Epithelial cell of proximal tubule (primary cell): Measurements from ENCODE around the gene NME3. TPM values are rescaled to one million over a fixed set of nuclear protein-coding genes. Genes with fewer than 3 reads are reported as not detected.

Experiments used
- DNase-seq: peaks from one replicate; pipeline ENCODE4 v3.0.0-alpha.2; 2011; ENCODE audit warnings: low read depth
- H3K4me3 ChIP-seq: 2 replicates; pipeline ENCODE4 v1.5.1; 2011; ENCODE audit warnings: low read depth, mild to moderate bottlenecking, low read length
- CTCF ChIP-seq: conservative IDR thresholded peaks from 2 replicates; pipeline ENCODE4 v1.5.1; 2012; ENCODE audit warnings: low read depth, mild to moderate bottlenecking, low read length
- total RNA-seq: library from RNA; depleted of rRNA; stranded (reverse); fragments of >200 nt; gene quantifications from 2 replicates; pipeline ENCODE4 v1.2.3, GENCODE V29; 2015

NME3 gene
- total RNA-seq, 1 donor from 2014 or later = 50.5 TPM

GRCh38 chr16:1785846-1786170 is 14.5 kb upstream of the NME3 start:
- TF ChIP-seq CTCF = no peak
- DNase-seq = no peak
- H3K4me3 ChIP-seq = no peak overlapping the region

GRCh38 chr16:1784977-1785845 is 13.9 kb upstream of the NME3 start:
- TF ChIP-seq CTCF = no peak
- no peak overlapping the region for H3K4me3 ChIP-seq
- DNase-seq = no peak

- TF ChIP-seq CTCF = no peak
- peak; percentile 97 for DNase-seq
- H3K4me3 ChIP-seq = peak within 1 kb of the TSS; percentile 88
Observed at GRCh38 chr16:1782408-1783264, 11.3 kb upstream of the NME3 start, which contains the start of the genes NUBP2 and SPSB3. Gene NUBP2 (plus strand): TSS chr16:1782960. CDS start chr16:1783021, 61 bp downstream. Gene SPSB3 (minus strand): TSS chr16:1782571. CDS start chr16:1781483, 1,088 bp downstream.

- H3K4me3 ChIP-seq = peak overlapping the region; percentile 85
- no peak for DNase-seq
- TF ChIP-seq CTCF = peak; percentile 16
Observed at GRCh38 chr16:1781758-1782407, 10.5 kb upstream of the NME3 start.

GRCh38 chr16:1781254-1781653 is 9.9 kb upstream of the NME3 start:
- peak overlapping the region; percentile 85 for H3K4me3 ChIP-seq
- TF ChIP-seq CTCF = no peak
- DNase-seq = no peak

- no peak for DNase-seq
- H3K4me3 ChIP-seq = peak overlapping the region; percentile 85
- TF ChIP-seq CTCF = no peak
Observed at GRCh38 chr16:1780677-1781072, 9.3 kb upstream of the NME3 start.
